Middle frontal gyrus (tissue), 1 donor: ENCODE measurements around the gene COL6A2.
"Not testable (repeated sequence)": the region's sequence is repeated elsewhere in the genome, so short reads cannot be mapped to it uniquely, and the experiment has no call there.

Experiments used
- DNase-seq: peaks from one replicate; pipeline ENCODE4 v3.0.0-alpha.2; 2015; ENCODE audit warnings: low spot score; ENCODE audit errors: extremely low spot score

Gene COL6A2

GRCh38 chr21:46154955-46155513 is 57.1 kb downstream of the COL6A2 start:
- no peak for DNase-seq

DNA sequence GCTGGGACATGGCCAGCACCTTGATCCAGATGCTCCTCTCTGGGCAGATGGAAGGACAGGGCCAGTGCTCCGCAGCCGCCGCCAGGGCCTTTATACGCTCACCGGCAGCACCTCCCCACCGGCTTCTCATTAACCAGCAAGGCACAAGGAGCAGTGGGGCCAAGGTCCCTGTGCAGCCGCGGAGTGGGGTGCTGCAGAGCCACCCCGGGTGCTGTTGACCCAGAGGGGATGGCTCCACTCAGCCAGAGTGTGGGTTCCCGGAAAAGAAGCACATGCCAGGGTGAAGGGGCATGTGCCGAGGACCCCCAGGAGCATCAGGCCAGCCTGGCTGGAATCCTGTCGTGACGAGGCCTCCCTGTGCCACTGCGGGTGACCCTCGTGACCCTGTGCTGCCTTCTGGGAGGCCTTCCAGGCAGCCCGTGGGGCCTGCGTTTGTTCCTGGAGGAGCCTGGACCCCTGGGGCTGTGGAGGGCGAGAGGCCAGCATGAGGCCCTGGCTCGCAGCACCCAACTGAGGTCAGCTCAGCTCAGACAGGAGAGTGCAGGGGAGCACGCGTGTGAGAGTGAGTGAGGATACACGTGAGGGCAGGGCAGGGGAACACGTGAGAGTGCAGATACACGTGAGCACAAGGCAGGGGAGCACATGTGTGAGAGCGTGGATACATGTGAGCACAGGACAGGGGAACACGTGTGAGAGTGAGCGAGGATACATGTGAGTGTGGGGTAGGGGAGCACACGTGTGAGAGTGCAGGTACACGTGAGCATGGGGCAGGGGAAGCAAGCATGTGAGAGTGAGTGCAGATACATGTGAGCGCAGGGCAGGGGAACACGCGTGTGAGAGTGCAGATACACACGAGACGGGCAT is 57.8 kb downstream of the COL6A2 start, which contains the start of gene FTCD:
TSS of gene FTCD (minus strand) at position 66 of the 864 bp plus-strand sequence. CDS start at position 10, 56 bp downstream.
- DNase-seq = no peak

- no peak for DNase-seq
Measured at GRCh38 chr21:46156378-46156645, 58.4 kb downstream of the COL6A2 start.

GRCh38 chr21:46156678-46157077 is 58.8 kb downstream of the COL6A2 start:
- no peak for DNase-seq

GRCh38 chr21:46157396-46157986 is 59.6 kb downstream of the COL6A2 start:
- DNase-seq = no peak

GRCh38 chr21:46157987-46158451 is 60.1 kb downstream of the COL6A2 start:
- DNase-seq = no peak

DNA sequence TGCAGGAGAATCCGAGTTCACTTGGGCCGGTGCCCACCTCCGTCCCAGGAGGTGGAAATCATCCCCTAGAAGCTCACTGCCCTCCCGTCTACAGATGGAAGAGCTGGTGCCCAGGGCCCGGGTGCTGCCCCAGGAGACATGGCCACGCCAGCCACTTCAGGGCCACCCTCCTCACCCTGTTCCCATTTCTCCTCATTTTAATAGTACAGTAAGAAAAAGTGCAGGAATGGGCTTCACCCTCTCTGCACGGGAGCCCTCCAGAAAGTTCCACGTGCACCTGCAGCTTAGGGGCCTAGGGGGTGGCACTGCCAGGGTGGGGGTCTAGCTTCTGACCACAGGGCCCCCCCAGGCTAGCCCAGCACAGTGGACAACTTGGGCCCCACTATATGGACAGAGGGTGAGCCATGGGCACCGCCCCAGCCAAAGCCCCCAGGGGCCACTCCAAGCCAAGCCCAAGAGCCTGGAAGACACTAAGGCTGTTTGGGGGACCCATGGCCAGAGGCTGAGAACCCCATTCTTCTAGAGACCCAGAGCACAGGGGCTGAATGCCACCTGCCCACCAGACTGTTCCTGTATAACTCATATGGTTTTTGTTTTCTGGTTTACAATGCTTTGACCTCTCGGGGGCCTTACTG is 60.9 kb downstream of the COL6A2 start:
- no peak for DNase-seq

DNA sequence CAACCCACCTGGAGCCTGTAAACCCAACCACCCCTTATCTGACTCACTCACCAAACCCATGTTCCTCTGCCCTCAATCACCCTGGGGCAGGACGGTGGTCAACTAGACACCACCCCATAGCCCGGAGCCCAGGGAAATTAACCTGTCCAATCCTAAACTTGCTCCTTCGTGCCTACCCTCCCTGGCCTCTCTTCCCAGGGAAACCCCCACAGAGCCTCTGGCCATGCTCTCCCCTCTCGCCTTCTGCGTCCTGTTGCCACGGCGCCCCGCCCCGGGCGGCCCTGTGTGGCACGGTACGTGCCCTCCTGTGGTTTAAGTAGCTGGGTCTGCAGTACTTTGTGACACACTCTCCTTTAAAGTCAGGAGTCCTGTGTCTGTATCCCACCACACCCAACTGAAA is 61.5 kb downstream of the COL6A2 start:
- DNase-seq = no peak

- no peak for DNase-seq
Measured at GRCh38 chr21:46159841-46160656, 62.1 kb downstream of the COL6A2 start.

DNA sequence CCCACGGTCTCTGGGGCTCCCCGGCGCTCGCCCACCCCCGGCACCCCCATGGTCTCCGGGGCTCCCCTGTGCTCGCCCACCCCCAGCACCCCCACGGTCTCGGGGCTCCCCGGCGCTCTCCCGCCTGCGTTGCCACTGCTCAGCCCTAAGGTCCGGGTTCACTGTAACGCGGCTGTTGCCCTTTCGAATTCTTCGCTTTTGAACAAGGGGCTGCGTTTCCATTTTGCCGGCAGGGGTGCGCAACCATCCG is 62.7 kb downstream of the COL6A2 start:
- DNase-seq = no peak

DNA sequence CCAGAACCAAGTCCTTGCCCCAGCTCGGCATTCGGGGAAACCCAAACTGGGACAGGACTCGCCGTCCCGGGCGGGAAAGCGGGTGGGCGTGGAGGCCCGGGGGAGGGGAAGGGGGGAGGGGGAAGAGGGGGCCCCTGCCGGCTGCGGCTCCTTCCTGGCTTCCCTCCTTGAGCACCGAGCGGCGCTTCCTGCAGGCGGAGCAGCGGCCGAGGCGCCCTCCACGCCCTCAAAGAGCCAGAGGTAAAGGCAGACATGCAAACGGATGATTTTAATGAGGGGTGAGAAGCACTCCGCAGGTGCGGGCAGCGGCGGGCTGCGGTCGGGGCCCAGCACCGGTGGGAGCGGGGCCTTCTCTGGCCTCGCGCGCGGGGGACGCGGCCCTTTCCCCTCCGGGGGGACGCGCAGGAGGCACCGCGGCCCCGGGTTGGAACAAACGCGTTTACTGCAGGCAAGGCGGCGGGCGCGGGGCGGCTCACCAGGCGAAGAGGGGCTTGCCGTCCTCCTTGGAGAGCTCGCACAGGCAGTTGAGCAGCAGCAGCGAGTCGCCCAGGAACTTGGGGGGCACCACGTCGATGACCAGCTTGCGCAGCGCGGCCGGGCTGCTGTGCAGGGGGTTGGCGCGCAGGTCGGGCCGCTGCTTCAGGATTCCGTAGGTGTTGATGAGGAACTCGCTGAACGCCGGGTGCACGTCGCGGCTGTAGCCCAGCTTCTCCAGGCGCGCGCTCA is 63.2 kb downstream of the COL6A2 start:
- DNase-seq = no peak

DNA sequence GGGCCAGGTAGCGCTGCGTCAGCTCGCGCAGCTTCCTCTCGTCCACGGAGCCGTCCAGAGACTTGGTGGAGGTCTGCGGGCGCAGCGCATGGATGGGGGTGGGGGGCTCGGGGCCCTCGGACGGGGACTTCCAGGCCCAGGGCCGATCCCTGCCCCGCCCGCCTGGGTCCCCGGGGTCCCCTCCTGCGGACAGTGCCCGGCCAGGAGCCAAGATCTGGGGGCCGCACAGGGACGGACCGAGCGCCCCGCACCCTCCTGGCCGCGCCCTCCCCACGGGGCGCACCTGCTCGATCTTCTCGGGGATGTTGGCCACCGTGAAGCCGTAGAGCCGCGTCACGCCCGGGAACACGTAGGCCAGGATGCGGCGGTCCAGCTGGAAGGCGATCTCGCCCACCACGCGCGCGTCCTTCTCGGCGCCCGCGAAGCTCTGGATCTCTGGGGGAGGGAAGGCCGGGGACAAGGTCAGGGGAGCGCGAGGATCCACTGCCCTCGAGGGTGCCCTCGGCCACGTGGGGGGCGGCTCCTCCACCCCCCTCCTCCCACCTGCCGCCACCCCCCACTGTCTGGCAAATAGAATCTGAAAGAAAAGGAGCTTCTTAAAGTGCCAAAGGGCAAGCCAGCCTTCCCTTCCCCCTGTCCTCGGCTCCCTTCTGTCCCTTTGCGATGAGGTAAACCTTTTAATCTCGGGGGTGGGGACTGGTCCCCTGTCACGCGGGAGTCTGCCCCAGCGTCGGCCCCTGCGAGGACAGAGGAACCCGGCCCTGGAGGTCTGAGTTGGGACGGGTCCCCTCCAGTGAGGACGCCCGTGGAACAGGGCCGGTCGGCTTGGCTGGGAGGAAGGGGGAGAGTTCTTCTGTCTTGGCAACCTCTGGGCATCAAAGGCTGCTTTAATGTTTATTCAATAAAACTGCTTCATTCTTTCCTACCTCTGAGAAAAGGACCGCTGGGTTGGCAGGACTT is 64.0 kb downstream of the COL6A2 start:
- DNase-seq = no peak

- no peak for DNase-seq
Measured at GRCh38 chr21:46163380-46163779, 65.5 kb downstream of the COL6A2 start.

- no peak for DNase-seq
Measured at GRCh38 chr21:46165098-46165497, 67.2 kb downstream of the COL6A2 start.

GRCh38 chr21:46168238-46168637 is 70.3 kb downstream of the COL6A2 start:
- DNase-seq = no peak

GRCh38 chr21:46168659-46169386 is 70.9 kb downstream of the COL6A2 start:
- no peak for DNase-seq

DNA sequence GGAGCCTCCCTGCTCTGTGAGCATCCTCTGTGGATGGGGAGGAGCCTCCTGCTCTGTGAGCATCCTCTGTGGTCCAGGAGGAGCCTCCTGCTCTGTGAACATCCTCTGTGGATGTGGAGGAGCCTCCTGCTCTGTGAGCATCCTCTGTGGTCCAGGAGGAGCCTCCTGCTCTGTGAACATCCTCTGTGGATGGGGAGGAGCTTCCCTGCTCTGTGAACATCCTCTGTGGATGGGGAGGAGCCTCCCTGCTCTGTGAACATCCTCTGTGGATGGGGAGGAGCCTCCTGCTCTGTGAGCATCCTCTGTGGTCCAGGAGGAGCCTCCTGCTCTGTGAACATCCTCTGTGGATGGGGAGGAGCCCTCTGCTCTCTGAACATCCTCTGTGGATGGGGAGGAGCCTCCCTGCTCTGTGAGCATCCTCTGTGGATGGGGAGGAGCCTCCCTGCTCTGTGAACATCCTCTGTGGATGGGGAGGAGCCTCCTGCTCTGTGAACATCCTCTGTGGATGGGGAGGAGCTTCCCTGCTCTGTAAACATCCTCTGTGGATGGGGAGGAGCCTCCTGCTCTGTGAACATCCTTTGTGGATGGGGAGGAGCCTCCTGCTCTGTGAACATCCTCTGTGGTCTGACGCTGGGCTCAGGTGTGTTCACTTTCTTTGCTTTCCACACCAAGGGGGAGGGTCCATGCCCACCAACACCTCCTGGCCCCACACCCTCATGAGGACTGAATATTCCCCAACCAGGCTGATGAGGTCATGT is 72.7 kb downstream of the COL6A2 start:
- DNase-seq = not testable (repeated sequence)

GRCh38 chr21:46171585-46171984 is 73.7 kb downstream of the COL6A2 start:
- DNase-seq = no peak
